Activated CD4-positive, alpha-beta T cell treated with anti-CD3 and anti-CD28 coated beads, Interleukin-2, amount 50 U/mL, for 4 hours (primary cell): Measurements from ENCODE around the gene MAGEB6.
"Not testable (repeated sequence)": the region's sequence is repeated elsewhere in the genome, so short reads cannot be mapped to it uniquely, and the experiment has no call there.

ENCODE experiments used
- DNase-seq, 2 experiments: peaks; one replicate each; pipeline ENCODE4 v3.0.0-alpha.2; 2020

MAGEB6 gene, protein sequence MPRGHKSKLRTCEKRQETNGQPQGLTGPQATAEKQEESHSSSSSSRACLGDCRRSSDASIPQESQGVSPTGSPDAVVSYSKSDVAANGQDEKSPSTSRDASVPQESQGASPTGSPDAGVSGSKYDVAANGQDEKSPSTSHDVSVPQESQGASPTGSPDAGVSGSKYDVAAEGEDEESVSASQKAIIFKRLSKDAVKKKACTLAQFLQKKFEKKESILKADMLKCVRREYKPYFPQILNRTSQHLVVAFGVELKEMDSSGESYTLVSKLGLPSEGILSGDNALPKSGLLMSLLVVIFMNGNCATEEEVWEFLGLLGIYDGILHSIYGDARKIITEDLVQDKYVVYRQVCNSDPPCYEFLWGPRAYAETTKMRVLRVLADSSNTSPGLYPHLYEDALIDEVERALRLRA

DNA sequence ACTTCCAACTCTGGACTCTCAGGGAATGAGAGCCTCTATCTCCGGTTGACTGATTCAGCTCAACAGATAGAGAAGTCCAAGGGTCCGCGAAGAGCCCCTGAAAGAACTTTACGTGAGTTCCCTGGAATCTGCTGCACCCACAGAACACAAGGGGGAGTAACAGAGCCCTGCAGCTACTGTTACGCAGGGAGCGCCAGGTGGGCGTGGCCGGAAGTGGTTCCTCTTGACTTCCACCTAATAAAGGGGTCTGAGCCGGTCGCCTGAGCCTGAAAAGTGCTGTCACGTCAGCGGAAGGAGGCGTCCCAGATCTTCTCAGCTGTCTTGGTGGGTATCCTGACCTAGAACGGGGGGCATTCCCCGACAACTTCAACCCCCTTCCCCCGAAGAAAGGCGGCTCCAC is at the start of gene MAGEB6:
Gene MAGEB6, plus strand, starts transcription at position 237 of the 400 bp plus-strand sequence. CDS start 1,407 bp downstream, outside the sequence.
- DNase-seq, result no peak

DNA sequence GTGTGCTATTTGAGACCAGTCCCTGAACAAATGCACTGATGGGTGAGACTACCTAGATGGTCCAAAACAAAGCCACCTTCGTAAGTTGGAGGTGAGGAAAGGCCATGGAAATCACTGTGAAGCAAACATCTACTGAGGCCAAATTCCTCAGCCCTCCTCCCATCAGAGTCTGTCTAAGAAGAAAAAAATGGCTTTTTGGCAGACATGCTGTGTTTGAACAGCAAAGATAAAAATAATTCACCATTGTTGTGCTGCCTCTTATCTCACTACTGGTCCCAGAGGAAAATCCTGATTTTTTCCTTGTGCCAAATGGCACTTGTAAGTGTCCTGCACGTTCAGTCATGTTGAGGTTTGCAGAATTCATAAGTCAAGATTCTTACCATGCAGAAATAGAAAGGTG is 46.2 kb upstream of the MAGEB6 start:
- no peak for DNase-seq

DNA sequence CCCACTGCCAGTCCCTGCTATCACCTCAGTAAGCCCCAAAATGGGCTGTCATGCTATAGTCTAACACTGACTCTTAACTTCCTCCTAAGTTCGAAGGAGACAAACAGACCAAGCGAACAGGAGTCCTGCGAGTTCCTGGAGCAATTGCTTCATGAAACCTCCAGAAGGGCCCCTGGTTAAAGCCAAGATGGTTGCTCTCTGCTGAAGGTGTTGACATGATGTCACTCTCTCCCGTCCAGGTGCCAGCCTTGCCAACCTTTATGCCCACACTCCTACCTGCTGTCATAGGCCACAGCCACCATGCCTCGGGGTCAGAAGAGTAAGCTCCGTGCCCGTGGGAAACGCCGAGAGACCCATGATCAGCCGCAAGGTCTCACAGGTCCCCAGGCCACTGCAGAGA is 31.9 kb upstream of the MAGEB6 start, which contains the start of gene MAGEB6B:
Gene MAGEB6B, plus strand, starts transcription at position 301 of the 400 bp plus-strand sequence. Its CDS starts 0 bp downstream, at position 301.
- no peak for DNase-seq

DNA sequence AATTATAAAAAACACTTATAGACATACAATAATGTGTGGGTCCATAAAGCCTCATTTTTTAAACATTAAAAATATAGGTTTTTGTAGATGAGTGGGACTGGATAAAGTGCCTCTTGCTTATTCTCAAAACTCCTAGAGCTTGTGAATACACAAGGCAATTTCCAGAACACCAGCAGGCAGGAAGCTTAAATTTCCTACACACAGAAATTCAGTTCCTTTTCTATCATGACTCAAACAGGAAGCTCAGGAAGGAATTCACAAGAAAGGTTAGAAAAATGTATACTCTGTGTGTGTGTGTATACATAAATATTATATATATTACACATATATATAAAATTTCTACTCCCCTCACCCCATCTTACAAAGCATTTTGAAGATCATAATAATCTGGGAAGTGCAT is 11.3 kb downstream of the MAGEB6 start:
- DNase-seq, result no peak

DNA sequence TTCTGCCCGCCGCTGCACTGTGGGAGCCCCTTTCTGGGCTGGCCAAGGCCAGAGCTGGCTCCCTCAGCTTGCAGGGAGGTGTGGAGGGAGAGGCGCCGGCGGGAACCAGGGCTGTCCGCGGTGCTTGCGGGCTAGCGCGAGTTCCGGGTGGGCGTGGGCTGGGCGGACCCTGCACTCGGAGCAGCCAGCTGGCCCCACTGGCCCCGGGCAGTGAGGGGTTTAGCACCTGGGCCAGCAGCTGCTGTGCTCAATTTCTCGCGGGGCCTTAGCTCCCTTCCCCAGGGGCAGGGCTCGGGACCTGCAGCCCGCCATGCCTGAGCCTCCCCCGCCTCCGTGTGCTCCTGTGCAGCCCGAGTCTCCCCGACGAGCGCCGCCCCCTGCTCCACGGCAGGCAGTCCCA is 12.5 kb downstream of the MAGEB6 start:
- not testable (repeated sequence) for DNase-seq

DNA sequence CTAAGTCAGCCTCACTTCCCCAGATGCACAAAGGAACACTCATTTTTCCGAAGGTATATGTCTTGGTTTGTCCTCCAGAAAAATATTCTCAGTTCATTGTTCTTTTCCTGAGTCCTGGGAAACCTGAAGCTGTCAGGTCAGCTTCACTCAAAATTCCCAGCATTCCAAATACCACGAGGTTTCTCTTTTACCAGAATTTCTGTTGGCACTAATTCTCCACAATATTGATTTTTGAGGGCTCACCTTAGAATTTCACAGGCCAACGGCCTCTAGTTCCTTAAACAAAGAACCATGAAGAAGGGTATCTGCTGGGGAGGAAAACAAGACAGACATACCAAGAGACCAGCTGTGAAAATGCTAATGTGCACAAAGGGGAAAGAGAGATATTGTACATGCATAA is 15.8 kb downstream of the MAGEB6 start:
- DNase-seq, result no peak

DNA sequence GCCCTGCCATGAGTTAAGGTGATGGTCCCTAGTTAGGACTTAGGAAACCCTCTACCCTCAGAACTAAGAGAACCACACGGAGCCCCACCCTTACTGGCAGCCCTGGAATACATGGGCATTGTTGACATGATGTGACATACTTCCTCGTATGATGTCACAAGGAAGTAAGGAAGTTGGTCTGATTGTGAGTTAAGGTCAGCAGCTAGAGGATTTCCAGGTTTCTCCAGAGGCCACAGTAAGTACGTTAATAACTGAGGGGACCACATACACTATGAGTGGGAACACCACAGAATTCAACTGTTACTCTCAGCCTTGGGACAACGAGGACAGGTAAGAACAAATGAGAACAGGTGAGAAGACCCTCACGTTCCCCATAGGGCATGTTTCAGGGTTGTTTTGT is 23.6 kb downstream of the MAGEB6 start, which contains the start of gene MAGEB5:
Gene MAGEB5, plus strand, starts transcription at position 301 of the 400 bp plus-strand sequence. CDS start 1,133 bp downstream, outside the sequence.
- no peak for DNase-seq

DNA sequence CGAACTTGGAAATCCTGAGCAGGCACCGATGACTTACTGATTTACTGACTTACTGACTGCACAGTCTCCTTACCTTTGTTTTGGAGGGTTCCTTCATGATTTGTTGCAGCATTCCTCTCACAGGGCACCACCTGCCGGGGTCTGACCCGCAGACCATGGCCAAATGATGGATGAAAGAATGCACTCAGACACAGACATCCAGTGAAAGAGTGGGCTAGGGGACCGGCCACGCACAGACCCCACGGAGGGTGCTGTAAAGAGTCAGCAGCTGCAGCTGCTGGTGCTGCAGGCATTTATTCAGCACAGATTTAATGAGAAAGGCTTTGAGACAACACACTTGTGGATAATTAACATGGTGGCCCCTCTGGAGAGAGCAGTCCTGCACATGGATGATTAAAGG is 27.1 kb downstream of the MAGEB6 start:
- DNase-seq, result no peak

DNA sequence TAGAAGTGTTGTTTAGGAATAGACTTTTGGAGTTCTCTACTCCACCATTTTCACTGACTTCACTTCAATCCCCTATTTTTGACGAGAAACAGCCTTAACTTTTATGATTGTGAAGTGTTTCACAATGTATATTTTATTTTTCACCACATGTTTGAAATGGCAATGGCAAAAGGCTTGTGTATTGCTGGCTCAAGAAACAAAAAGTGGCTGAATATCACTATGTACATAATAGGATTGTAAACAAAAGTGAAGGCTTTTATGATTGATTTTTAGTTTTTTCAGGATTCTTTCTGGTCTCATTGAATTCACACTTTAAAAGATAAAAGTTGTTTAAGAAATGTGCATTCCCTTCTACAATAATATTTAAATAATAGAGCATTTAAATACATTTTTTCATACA is 41.9 kb downstream of the MAGEB6 start:
- DNase-seq, result no peak
